ENCODE results near the gene PHACTR1. TPM values are rescaled to one million over a fixed set of nuclear protein-coding genes. Genes with fewer than 3 reads are reported as not detected.

PHACTR1 gene
- total RNA-seq, 2 donors from 2014 or later: 6.0 to 12.9 TPM

- H3K36me3 ChIP-seq (replicated peaks in 1 of 2; ENCODE audit: insufficient read depth in 1 of 2, low read depth in 2 of 2): peaks cover 0 to 7% of the 10 kb centered on the region in 2 donors
- 86 to 98% methylated on average over 5 of the region's 5 CpGs for WGBS, 2 donors
- intact Hi-C loops (cut with DNase I): no loop called here
These were observed 580.8 kb downstream of the PHACTR1 start for GRCh38 chr6:13297391-13297790.

DNA sequence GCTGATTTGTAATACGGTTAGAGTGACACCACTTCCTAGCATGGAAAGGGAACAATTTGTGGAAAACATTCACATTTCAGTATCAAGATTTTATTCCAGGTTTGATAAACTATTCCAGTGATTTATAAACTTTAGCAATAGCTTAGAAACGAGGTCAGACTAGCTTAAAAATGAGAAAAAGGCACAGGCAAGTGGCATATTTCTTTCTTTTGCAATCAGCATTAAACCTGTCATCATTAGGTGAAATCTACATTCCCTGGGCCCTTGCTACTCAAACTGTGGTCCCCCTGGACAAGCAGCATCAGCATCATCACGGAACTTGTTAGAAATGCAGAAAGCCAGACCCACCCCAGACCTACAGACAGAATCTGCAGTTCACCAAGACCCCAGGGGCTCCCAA, 581.9 kb downstream of the PHACTR1 start:
- WGBS, 2 donors: 76 to 85% methylated on average over 3 of the region's 3 CpGs
- H3K27me3 ChIP-seq: no peaks in the 10 kb centered on the region
- DNase-seq (no peak), ATAC-seq (no peak)
- no peak overlapping the region for H3K27ac ChIP-seq
- H3K4me1 ChIP-seq: no peaks in the 10 kb centered on the region
- no peak for TF ChIP-seq CTCF (IDR thresholded peaks at IDR 0.05)
- no peak for TF ChIP-seq POLR2A (IDR thresholded peaks at IDR 0.05)
- intact Hi-C loops (cut with DNase I): no loop called here
- H3K4me3 ChIP-seq: no peak overlapping the region
- peaks cover 0 to 4% of the 10 kb centered on the region in 2 donors for H3K36me3 ChIP-seq (replicated peaks in 1 of 2; ENCODE audit: insufficient read depth in 1 of 2, low read depth in 2 of 2)
- no peaks in the 10 kb centered on the region for H3K9me3 ChIP-seq

More at GRCh38 chr6:13297391-13297790, 580.8 kb downstream of the PHACTR1 start:
- Histone ChIP-seq H3K4me1 (no peaks in the 10 kb centered on the region), H3K9me3 (no peaks in the 10 kb centered on the region), H3K27ac (no peak overlapping the region), H3K27me3 (no peaks in the 10 kb centered on the region), H3K4me3 (no peak overlapping the region)
- ATAC-seq: no peak
- no peak for TF ChIP-seq POLR2A (IDR thresholded peaks at IDR 0.05)
- no peak for TF ChIP-seq CTCF (IDR thresholded peaks at IDR 0.05)
- DNase-seq: no peak

GRCh38 chr6:13299403-13299821, 582.8 kb downstream of the PHACTR1 start:
- no peaks in the 10 kb centered on the region for H3K27me3 ChIP-seq
- ATAC-seq: no peak
- no peaks in the 10 kb centered on the region for H3K9me3 ChIP-seq
- intact Hi-C loops (cut with DNase I): no loop called here
- peaks cover 1 to 2% of the 10 kb centered on the region in 2 donors for H3K36me3 ChIP-seq (replicated peaks in 1 of 2; ENCODE audit: insufficient read depth in 1 of 2, low read depth in 2 of 2)
- TF ChIP-seq POLR2A (IDR thresholded peaks at IDR 0.05) (no peak), CTCF (IDR thresholded peaks at IDR 0.05) (no peak)
- no peak overlapping the region for H3K4me3 ChIP-seq
- no peak for DNase-seq
- H3K4me1 ChIP-seq: no peaks in the 10 kb centered on the region
- no peak overlapping the region for H3K27ac ChIP-seq
- WGBS, 2 donors: 90 to 91% methylated on average over 11 of the region's 11 CpGs

DNA sequence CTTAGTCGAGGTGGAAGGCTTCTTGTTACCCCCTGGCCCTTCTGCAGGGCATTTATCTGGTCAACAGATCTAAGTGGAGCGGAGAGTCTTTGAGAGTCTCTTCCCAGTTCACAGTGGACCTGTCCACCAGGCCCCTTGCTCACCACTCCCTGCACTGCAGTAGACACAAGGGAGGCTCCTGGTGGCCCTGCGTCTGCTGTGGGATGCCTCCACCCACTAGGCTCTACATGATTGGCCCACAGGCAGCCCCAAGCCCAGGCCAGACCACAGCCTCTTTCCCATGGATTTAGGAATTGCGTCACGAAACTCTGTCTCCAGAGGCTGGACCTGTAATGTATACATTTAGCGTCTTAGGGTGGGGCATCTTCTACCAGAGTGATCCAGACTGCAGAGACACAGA, 583.4 kb downstream of the PHACTR1 start:
- H3K36me3 ChIP-seq (replicated peaks in 1 of 2; ENCODE audit: insufficient read depth in 1 of 2, low read depth in 2 of 2): peaks cover 4 to 6% of the 10 kb centered on the region in 2 donors
- H3K4me1 ChIP-seq: no peaks in the 10 kb centered on the region
- no peak overlapping the region for H3K4me3 ChIP-seq
- TF ChIP-seq CTCF (IDR thresholded peaks at IDR 0.05) (no peak), POLR2A (IDR thresholded peaks at IDR 0.05) (no peak)
- intact Hi-C loops (cut with DNase I): no loop called here
- H3K27ac ChIP-seq: no peak overlapping the region
- DNase-seq (no peak), ATAC-seq (no peak)
- WGBS, 2 donors: 85 to 92% methylated on average over 6 of the region's 6 CpGs
- no peaks in the 10 kb centered on the region for H3K27me3 ChIP-seq
- H3K9me3 ChIP-seq: no peaks in the 10 kb centered on the region
